ENCODE results near the gene ITGB3BP.

ITGB3BP gene

DNA sequence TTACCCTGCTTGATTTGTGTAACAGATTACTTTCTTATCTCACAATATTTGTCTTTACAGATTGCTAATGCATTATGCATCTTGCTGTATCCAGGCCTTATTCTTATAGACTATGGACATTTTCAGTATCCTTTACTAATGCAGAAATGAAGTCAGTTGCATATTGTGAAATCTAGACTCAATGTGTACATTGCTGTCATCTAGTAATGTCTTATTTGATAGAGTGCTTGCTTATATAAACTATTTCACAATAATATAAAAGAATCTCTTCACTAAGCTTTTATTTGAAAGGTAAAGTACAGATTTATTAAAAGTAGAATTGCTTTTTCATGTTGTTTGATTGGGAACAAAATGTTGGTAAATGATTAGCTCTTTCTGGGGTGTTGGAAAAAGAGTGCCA lies 116.0 kb downstream of the ITGB3BP start:
- no peak overlapping the region for H2AFZ ChIP-seq (ENCODE audit: low read depth, low read length, severe bottlenecking)
- H3K4me2 ChIP-seq (ENCODE audit: low read depth, low read length, poor library complexity, severe bottlenecking): no peak overlapping the region
- H3K79me2 ChIP-seq (ENCODE audit: insufficient read depth, low read length): no peaks in the 10 kb centered on the region
- H3K36me3 ChIP-seq (ENCODE audit: low read length): peaks cover 21% of the 10 kb centered on the region; the same call in 1 of the 2 replicates
- no peaks in the 10 kb centered on the region for H3K9me2 ChIP-seq (replicated peaks; ENCODE audit: insufficient read depth, low read length)
- H3K9me3 ChIP-seq (ENCODE audit: insufficient read depth, low read length): no peaks in the 10 kb centered on the region
- H3K4me3 ChIP-seq (ENCODE audit: insufficient read depth, low read length, poor library complexity, severe bottlenecking): no peak overlapping the region
- H3K27me3 ChIP-seq (ENCODE audit: low read length): no peaks in the 10 kb centered on the region
- no peak overlapping the region for H3K9ac ChIP-seq (ENCODE audit: low read length)
- H3F3A ChIP-seq (ENCODE audit: insufficient read depth): no peaks in the 10 kb centered on the region
- no peak for TF ChIP-seq EZH2phosphoT487 (conservative IDR thresholded peaks at IDR 0.05; ENCODE audit: low read length)
- TF ChIP-seq, protein P1, sequence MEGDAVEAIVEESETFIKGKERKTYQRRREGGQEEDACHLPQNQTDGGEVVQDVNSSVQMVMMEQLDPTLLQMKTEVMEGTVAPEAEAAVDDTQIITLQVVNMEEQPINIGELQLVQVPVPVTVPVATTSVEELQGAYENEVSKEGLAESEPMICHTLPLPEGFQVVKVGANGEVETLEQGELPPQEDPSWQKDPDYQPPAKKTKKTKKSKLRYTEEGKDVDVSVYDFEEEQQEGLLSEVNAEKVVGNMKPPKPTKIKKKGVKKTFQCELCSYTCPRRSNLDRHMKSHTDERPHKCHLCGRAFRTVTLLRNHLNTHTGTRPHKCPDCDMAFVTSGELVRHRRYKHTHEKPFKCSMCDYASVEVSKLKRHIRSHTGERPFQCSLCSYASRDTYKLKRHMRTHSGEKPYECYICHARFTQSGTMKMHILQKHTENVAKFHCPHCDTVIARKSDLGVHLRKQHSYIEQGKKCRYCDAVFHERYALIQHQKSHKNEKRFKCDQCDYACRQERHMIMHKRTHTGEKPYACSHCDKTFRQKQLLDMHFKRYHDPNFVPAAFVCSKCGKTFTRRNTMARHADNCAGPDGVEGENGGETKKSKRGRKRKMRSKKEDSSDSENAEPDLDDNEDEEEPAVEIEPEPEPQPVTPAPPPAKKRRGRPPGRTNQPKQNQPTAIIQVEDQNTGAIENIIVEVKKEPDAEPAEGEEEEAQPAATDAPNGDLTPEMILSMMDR (IDR thresholded peaks at IDR 0.05; ENCODE audit: insufficient read depth, low read length, poor library complexity, severe bottlenecking): no peak
- H3K27ac ChIP-seq (ENCODE audit: low read depth, low read length): no peak overlapping the region
- no peaks in the 10 kb centered on the region for H4K20me1 ChIP-seq (ENCODE audit: low read depth, low read length)

DNA sequence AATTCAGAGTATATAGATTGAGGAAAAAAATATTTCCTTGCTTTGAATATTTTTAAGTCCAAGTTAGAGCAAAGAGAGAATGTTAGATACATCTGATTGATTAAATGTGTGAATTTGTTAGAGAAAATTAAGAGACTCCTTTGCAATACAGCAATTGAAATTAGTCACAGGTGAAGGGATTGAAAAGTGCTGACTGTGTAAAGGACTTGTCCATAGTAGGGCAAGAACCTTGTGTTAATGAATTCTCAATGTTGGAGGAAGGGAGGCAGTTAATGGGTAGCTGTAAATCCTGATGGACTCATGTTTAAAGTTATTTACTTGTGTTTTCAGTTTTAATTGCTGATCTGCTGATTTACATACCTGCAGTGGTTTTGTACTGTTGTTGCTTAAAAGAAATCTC lies 117.0 kb downstream of the ITGB3BP start:
- Histone ChIP-seq H2AFZ (ENCODE audit: low read depth, low read length, severe bottlenecking) (no peak overlapping the region), H3K9me3 (ENCODE audit: insufficient read depth, low read length) (no peaks in the 10 kb centered on the region), H3K9me2 (replicated peaks; ENCODE audit: insufficient read depth, low read length) (no peaks in the 10 kb centered on the region), H3K27me3 (ENCODE audit: low read length) (no peaks in the 10 kb centered on the region), H3K9ac (ENCODE audit: low read length) (no peak overlapping the region), H3K4me2 (ENCODE audit: low read depth, low read length, poor library complexity, severe bottlenecking) (no peak overlapping the region), H3K4me3 (ENCODE audit: insufficient read depth, low read length, poor library complexity, severe bottlenecking) (no peak overlapping the region), H3K79me2 (ENCODE audit: insufficient read depth, low read length) (no peaks in the 10 kb centered on the region), H4K20me1 (ENCODE audit: low read depth, low read length) (no peaks in the 10 kb centered on the region), H3K36me3 (ENCODE audit: low read length) (peaks cover 21% of the 10 kb centered on the region; the same call in 1 of the 2 replicates), H3K27ac (ENCODE audit: low read depth, low read length) (no peak overlapping the region), H3F3A (ENCODE audit: insufficient read depth) (no peaks in the 10 kb centered on the region)
- no peak for TF ChIP-seq EZH2phosphoT487 (conservative IDR thresholded peaks at IDR 0.05; ENCODE audit: low read length)
- TF ChIP-seq, protein P1 (IDR thresholded peaks at IDR 0.05; ENCODE audit: insufficient read depth, low read length, poor library complexity, severe bottlenecking): no peak

DNA sequence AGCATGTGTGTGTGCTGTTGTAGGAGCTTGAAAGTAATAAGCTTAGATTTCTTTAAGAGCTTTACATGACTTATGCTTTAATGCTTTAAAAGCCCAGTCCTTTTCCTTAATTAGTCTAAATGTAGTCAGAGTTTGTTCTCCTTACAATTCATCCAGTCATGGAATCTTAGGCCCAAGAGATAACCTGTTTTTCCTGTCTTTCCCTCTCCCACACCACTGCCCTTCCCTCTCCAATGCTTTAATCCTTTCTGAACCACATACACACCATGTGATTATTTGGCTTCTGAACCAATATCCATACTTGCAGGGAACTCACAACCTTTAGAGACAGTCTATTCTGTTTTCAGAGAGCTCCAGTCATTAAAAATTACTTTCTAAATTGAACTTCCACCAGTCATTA lies 118.0 kb downstream of the ITGB3BP start:
- H3K4me2 ChIP-seq (ENCODE audit: low read depth, low read length, poor library complexity, severe bottlenecking): no peak overlapping the region

More for the DNA sequence above, 118.0 kb downstream of the ITGB3BP start:
- no peaks in the 10 kb centered on the region for H3K79me2 ChIP-seq (ENCODE audit: insufficient read depth, low read length)
- no peak for TF ChIP-seq EZH2phosphoT487 (conservative IDR thresholded peaks at IDR 0.05; ENCODE audit: low read length)
- TF ChIP-seq, protein P1 (IDR thresholded peaks at IDR 0.05; ENCODE audit: insufficient read depth, low read length, poor library complexity, severe bottlenecking): no peak
- H3K4me3 ChIP-seq (ENCODE audit: insufficient read depth, low read length, poor library complexity, severe bottlenecking): no peak overlapping the region
- no peaks in the 10 kb centered on the region for H3K27me3 ChIP-seq (ENCODE audit: low read length)
- peaks cover 21% of the 10 kb centered on the region; the same call in 1 of the 2 replicates for H3K36me3 ChIP-seq (ENCODE audit: low read length)
- no peaks in the 10 kb centered on the region for H3F3A ChIP-seq (ENCODE audit: insufficient read depth)
- H2AFZ ChIP-seq (ENCODE audit: low read depth, low read length, severe bottlenecking): no peak overlapping the region
- H3K27ac ChIP-seq (ENCODE audit: low read depth, low read length): no peak overlapping the region
- H3K9ac ChIP-seq (ENCODE audit: low read length): no peak overlapping the region
- H3K9me2 ChIP-seq (replicated peaks; ENCODE audit: insufficient read depth, low read length): no peaks in the 10 kb centered on the region
- H4K20me1 ChIP-seq (ENCODE audit: low read depth, low read length): no peaks in the 10 kb centered on the region
- H3K9me3 ChIP-seq (ENCODE audit: insufficient read depth, low read length): no peaks in the 10 kb centered on the region
